ENCODE measurements around the gene MACROD2. TPM values are rescaled to one million over a fixed set of nuclear protein-coding genes. Genes with fewer than 3 reads are reported as not detected.
"Not testable (repeated sequence)": the region's sequence is repeated elsewhere in the genome, so short reads cannot be mapped to it uniquely, and the experiment has no call there.

MACROD2 gene
- total RNA-seq, 1 experiment from 2014 or later: 0.12 TPM

DNA sequence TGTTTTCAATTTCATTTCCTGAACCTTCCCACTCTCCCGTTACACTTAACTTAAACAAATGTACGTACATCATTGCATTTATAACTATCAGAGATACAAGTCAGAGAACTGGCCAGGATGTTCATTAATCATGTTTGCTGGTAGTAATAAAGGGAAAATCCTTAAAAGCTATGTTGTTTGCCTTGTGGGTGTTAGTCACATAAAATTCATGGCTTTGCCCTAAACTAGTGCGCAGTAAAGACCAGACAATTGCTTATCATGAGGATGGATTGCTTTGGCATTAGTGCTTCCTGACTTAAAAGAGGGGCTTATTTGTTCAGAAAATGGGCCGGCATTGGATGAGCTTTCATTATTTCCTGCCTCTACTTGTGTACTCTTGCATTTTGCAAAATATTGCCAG lies 1379.4 kb downstream of the MACROD2 start:
- Histone ChIP-seq H3K4me1 (peaks cover 16% of the 10 kb centered on the region), H3K4me3 (no peak overlapping the region)

DNA sequence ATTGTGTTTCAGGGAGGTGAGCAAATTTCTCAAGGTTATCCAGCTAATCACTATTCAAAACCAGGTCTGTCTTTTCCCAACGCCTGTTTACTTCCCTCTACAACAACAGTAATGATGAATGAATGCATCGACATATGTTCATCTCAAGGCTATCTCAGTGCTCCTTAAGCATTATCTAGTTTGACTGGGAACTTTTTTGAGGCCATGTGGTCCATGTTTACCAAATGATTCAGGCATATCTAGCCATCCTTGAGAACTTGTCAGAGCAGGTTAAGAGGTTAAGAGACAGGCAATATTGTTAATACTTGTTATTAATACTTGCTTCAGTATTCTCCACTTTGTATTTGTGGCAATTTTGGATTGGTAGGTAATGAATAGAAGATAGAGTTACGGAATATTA lies 1380.5 kb downstream of the MACROD2 start:
- Histone ChIP-seq H3K4me3 (no peak overlapping the region), H3K9me3 (replicated peaks) (no peaks in the 10 kb centered on the region), H3K27me3 (no peaks in the 10 kb centered on the region), H3K4me1 (peaks cover 24% of the 10 kb centered on the region), H3K27ac (no peak overlapping the region), H3K36me3 (no peaks in the 10 kb centered on the region)
- DNase-seq: no peak

More for the DNA sequence above, 1379.4 kb downstream of the MACROD2 start:
- Histone ChIP-seq H3K9me3 (replicated peaks) (no peaks in the 10 kb centered on the region), H3K27me3 (no peaks in the 10 kb centered on the region), H3K36me3 (no peaks in the 10 kb centered on the region), H3K27ac (no peak overlapping the region)
- no peak for DNase-seq

DNA sequence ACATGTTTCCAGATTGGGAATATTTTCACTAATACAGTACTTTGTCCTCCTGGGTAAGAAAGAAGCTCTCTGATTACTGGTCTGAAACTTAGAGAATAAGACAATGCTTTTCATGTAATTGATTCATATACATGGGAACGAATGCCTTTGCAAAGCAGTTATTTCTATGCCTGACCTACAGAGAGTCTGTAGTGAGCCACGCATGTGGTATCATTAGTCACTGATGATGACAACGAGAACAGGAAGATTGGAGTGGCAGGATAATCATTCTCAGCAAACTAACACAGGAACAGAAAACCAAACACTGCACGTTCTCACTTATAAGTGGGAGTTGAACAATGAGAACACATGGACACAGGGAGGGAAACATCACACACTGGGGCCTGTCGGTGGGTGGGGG lies 1382.3 kb downstream of the MACROD2 start:
- DNase-seq; H3K9me3 ChIP-seq (replicated peaks); H3K27me3 ChIP-seq; H3K36me3 ChIP-seq; H3K4me3 ChIP-seq; H3K27ac ChIP-seq: not testable (repeated sequence)
- H3K4me1 ChIP-seq: peaks cover 24% of the 10 kb centered on the region

DNA sequence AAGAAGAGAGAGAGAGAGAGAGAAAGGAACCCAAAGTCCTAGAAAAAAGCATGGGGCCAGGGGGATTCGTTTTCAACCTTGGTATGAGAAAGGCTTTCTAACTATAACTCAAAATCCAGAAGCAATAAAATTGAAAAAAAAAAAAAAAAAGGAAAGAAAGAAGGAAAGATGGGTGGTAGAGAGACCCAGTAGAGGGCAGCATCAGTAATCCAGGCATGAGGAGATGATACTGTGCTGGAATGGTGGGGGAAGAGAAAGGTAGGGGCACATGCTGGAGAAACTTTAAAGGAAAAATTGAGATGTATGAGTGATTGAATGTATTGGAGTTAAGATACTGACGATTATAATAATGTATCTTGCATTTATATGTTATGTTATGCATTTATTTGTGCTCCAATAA lies 1382.8 kb downstream of the MACROD2 start:
- peaks cover 24% of the 10 kb centered on the region for H3K4me1 ChIP-seq
- no peaks in the 10 kb centered on the region for H3K27me3 ChIP-seq
- H3K36me3 ChIP-seq: no peaks in the 10 kb centered on the region
- no peaks in the 10 kb centered on the region for H3K9me3 ChIP-seq (replicated peaks)
- no peak for DNase-seq
- no peak overlapping the region for H3K4me3 ChIP-seq
- no peak overlapping the region for H3K27ac ChIP-seq

DNA sequence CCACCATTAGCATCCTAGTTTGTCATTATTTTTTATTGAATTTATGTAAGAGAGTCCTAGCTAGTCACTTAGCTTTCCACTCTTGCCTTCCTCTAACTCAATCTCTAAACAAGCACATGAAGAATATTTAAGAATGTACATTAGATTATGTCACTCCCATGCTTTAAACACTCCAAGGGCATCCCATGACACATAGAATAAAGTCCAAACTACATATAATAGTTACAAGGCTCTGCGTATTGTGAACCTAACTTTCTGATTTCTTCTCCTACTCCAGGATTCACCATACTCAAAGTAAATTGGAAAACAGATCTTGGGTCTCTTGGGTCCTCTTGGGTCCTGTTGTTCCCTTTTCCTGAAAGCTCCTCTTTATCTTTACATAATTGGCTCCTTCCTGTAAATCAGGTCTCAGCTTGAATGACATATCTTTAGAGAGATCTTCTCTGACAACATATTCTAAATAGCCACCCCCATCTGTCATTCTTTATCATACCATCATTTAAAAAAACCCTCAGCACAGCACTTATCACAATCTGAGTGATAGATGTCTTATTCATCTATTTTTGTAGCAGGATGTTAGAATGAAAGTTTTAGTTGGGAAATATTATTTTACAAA lies 1384.5 kb downstream of the MACROD2 start:
- DNase-seq: peak in 1 of 2 experiments; percentile 28
- H3K4me3 ChIP-seq: no peak overlapping the region
- no peaks in the 10 kb centered on the region for H3K27me3 ChIP-seq
- no peaks in the 10 kb centered on the region for H3K9me3 ChIP-seq (replicated peaks)
- peaks cover 30% of the 10 kb centered on the region for H3K4me1 ChIP-seq
- peak overlapping the region; percentile 61 for H3K27ac ChIP-seq
- no peaks in the 10 kb centered on the region for H3K36me3 ChIP-seq

DNA sequence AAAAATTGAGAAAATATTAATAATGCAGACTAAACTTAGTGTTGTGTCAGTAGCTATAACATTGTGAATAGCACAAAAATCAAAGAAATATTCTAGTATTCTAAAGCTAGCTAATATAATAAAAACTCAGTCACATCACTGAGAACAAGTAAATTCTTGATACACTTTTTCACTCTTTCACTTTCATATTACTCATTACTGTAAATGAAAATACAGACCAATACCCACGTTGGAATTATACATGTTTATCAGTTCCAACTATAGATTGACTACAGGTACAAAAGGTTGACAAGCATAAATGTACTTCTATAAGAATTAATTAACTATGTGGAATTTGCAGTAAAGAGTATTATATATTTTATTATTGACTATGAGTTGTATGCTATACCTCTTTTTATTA lies 1385.5 kb downstream of the MACROD2 start:
- Histone ChIP-seq H3K36me3 (no peaks in the 10 kb centered on the region), H3K9me3 (replicated peaks) (no peaks in the 10 kb centered on the region), H3K27ac (no peak overlapping the region), H3K27me3 (no peaks in the 10 kb centered on the region), H3K4me1 (peaks cover 40% of the 10 kb centered on the region), H3K4me3 (no peak overlapping the region)
- DNase-seq: no peak

DNA sequence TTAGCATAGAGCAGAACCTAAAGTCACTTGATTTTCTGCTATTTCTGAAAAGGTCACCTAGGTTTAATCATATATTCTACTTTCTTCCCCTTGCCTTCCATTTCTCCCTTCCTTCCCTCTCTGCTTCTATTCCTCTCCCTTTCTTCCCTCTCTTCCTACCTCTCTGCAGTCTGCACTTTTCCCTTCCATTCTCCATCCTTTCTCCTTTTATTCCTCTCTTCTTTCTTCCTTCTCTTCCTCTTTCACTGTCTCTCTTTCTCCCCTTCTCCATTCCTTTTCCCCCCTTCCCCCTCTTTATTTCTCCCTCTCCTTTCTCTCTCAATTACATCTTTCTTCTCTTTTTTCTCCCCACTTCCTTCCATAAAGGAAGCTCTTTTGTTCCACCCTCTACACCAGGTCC lies 1391.9 kb downstream of the MACROD2 start:
- H3K4me3 ChIP-seq: no peak overlapping the region
- no peak overlapping the region for H3K27ac ChIP-seq
- no peaks in the 10 kb centered on the region for H3K36me3 ChIP-seq
- peaks cover 27% of the 10 kb centered on the region for H3K4me1 ChIP-seq
- no peaks in the 10 kb centered on the region for H3K27me3 ChIP-seq
- no peak for DNase-seq
- no peaks in the 10 kb centered on the region for H3K9me3 ChIP-seq (replicated peaks)

DNA sequence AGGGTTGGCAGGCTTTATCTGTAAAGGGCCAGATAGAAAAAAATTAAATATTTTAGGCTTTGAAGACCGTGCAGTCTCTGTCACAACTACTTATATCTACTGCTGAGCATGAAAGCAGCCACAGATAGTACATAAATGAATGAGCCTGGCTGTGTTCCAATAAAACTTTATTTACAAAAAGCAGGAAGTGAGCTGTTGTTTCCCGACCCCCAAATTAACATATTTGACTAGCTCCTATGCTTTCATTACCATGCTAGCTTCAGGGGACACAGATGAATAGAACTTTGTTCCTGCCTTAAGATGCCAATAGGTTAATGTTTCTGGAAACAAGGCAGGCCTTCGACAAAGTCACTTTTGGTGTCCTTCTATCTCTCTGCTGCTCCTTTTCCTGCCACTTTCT lies 1400.1 kb downstream of the MACROD2 start:
- no peaks in the 10 kb centered on the region for H3K27me3 ChIP-seq
- H3K9me3 ChIP-seq (replicated peaks): no peaks in the 10 kb centered on the region
- H3K4me1 ChIP-seq: peaks cover 17% of the 10 kb centered on the region
- no peak for DNase-seq
- H3K27ac ChIP-seq: no peak overlapping the region
- H3K36me3 ChIP-seq: no peaks in the 10 kb centered on the region
- H3K4me3 ChIP-seq: no peak overlapping the region

DNA sequence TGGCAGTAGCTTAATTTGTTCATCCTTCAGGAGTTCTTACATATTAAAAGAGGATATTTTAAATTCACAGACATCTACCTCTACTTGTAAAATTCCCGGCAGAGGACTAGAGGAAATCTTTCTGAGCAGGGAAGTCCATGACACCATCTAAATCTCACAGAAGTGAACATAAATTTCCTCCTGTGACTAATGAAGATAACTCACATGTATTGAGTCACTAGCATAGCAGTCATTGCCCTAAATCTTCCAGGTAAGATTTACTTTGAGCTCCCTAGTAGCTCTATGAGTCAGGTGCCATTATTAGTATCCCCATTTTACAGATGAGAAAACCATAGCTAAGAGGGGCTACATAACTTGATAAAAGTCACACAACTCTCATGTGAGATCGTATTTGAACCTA lies 1400.7 kb downstream of the MACROD2 start:
- DNase-seq: no peak
- no peaks in the 10 kb centered on the region for H3K27me3 ChIP-seq
- H3K4me3 ChIP-seq: no peak overlapping the region
- H3K4me1 ChIP-seq: peaks cover 17% of the 10 kb centered on the region
- H3K9me3 ChIP-seq (replicated peaks): no peaks in the 10 kb centered on the region
- no peak overlapping the region for H3K27ac ChIP-seq
- H3K36me3 ChIP-seq: no peaks in the 10 kb centered on the region

DNA sequence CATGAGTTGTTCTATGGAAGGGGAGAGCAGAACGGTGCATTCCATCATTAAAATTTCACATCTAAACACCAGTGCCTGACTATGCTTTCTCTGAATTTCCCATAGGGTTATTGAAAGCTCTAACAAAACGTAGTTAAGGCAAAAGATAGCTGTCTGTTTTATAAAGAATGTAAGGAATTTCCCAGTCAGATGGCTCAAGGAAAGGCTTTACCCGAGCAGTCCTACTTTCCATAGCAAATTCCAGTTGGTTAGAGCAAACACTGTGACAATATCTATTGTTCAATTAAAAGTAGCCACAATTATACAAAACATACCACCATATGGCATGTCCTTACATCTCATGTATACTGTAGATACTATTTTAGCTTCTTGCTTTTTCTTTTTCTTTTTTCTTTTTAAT lies 1401.6 kb downstream of the MACROD2 start:
- Histone ChIP-seq H3K27me3 (no peaks in the 10 kb centered on the region), H3K4me3 (no peak overlapping the region), H3K36me3 (no peaks in the 10 kb centered on the region), H3K9me3 (replicated peaks) (no peaks in the 10 kb centered on the region), H3K4me1 (peaks cover 17% of the 10 kb centered on the region), H3K27ac (no peak overlapping the region)
- no peak for DNase-seq

DNA sequence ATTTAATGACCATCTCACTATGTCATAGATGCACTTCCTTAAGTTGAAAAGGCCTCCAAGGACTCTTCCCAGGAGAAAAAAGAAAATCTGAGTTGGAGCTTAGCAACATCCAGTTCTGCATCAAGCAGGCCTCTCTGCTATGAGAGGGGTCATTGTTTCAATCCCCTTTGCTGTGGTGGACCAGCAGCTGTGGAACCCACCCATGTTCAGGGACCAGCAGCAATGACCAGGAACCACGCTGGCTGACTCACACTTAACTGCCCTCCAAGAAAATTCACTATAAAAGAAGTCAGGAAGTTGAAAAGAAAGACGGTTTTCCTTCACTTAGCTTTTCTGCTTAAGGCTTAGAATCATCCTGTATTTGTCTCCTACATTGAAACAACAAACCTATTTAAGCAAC lies 1404.5 kb downstream of the MACROD2 start:
- H3K36me3 ChIP-seq: no peaks in the 10 kb centered on the region
- H3K4me3 ChIP-seq: no peak overlapping the region
- H3K27me3 ChIP-seq: no peaks in the 10 kb centered on the region
- peak; percentile 52 to 74 for DNase-seq
- no peaks in the 10 kb centered on the region for H3K9me3 ChIP-seq (replicated peaks)
- peaks cover 17% of the 10 kb centered on the region for H3K4me1 ChIP-seq
- H3K27ac ChIP-seq: peak overlapping the region; percentile 61

DNA sequence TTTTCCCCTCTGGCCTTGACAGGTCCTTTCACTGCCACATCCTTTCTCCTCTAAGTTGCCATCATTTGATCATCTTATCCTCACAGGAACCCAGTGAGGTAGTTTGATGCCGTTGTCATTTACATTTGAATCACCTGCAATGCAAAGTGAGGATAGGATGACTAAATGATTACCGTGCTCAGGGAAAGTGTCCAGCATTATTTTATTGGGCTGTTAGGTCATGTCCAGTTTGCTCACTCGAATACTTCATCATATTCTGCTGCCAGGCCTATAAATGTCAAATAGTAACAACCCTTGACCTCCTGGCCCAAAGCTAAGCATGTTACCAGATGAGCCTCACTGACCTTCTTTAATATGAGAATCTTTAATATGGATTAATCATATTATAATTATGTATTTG lies 1410.8 kb downstream of the MACROD2 start:
- H3K9me3 ChIP-seq (replicated peaks): no peaks in the 10 kb centered on the region
- H3K27ac ChIP-seq: no peak overlapping the region
- H3K36me3 ChIP-seq: no peaks in the 10 kb centered on the region
- no peaks in the 10 kb centered on the region for H3K27me3 ChIP-seq
- no peak for DNase-seq
- H3K4me1 ChIP-seq: no peaks in the 10 kb centered on the region
- H3K4me3 ChIP-seq: no peak overlapping the region

DNA sequence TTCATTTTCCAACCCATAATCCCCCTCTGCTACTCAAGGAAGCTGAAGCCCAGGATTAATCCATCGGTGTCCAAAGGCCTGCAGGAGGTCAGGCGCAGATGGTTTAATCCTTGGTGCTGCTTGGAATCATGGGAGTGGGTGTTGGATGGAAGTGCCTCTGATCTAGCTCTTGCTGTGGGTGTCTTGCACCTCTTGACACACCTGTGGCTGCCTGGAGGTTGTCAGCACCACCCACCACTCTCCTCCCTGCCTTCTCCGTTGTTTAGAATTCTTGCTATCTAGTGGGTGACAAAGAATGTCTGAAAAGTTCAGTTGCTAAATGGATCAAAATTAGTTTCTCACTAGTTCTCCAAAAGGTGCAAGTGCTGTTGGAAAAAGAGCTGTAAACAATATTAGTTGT lies 1416.5 kb downstream of the MACROD2 start:
- no peak overlapping the region for H3K27ac ChIP-seq
- no peak overlapping the region for H3K4me3 ChIP-seq
- no peaks in the 10 kb centered on the region for H3K27me3 ChIP-seq
- H3K36me3 ChIP-seq: no peaks in the 10 kb centered on the region
- H3K4me1 ChIP-seq: no peaks in the 10 kb centered on the region
- DNase-seq: no peak
- H3K9me3 ChIP-seq (replicated peaks): no peaks in the 10 kb centered on the region

DNA sequence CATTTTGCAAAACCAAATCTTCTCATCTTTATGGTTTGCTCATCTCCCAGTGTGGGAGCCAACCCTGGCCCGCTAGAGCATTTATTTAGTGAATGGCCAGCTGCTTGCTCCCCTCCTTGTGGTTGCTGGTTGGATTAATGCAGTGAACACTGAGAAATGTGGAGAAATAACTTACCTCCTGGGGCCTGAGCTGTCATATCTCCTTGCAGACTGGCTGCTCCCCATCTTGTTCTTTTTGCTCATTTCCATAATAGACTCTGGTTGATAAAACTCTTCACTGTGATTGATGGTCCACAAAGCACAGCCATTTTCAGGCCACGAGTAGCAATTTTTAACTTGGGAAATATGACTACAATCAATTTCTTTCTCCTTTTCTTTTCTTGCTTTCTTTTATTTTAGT lies 1420.6 kb downstream of the MACROD2 start:
- no peak overlapping the region for H3K4me3 ChIP-seq
- H3K9me3 ChIP-seq (replicated peaks): no peaks in the 10 kb centered on the region
- H3K4me1 ChIP-seq: no peaks in the 10 kb centered on the region
- no peaks in the 10 kb centered on the region for H3K27me3 ChIP-seq
- peak in 1 of 2 experiments; percentile 16 for DNase-seq
- no peaks in the 10 kb centered on the region for H3K36me3 ChIP-seq
- no peak overlapping the region for H3K27ac ChIP-seq

DNA sequence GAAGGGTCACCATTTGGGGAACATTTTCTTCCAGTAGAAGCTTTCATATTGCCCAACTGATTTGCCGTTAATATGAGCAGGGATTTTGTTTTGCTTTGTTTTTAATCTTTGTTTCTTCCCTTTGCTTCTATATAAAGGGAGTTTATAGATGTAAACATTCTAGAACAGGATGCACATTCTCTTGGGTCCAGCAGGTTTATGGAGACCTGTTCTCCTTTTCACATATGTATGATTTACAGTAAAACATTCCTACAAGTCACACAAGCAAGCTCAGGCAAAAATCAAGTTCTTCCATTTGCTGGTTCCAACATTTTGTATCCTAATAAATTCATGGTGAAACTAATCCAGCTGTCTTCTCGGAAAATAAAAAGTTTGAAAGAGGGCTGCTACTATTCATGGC lies 1424.5 kb downstream of the MACROD2 start:
- Histone ChIP-seq H3K4me3 (no peak overlapping the region), H3K4me1 (no peaks in the 10 kb centered on the region), H3K9me3 (replicated peaks) (no peaks in the 10 kb centered on the region), H3K27me3 (no peaks in the 10 kb centered on the region), H3K36me3 (no peaks in the 10 kb centered on the region), H3K27ac (no peak overlapping the region)
- no peak for DNase-seq

DNA sequence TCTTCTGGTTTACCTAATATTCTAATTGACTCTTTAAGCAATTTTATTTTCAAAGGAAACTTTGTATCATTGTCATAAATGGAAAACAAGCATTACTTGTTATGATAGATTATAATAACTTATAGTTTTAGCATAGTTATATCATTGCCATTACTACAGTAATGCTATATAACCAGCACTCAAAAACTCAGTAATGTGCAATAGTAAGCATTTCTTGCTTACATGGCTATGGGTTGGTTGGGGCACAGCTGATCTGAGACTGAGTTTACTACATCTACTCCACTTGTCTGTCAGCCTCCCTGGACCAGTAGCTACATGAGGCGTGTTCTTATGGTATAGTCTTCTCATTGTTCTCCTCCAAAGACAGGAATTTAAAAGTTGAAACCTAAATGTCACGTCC lies 1427.7 kb downstream of the MACROD2 start:
- Histone ChIP-seq H3K27me3 (no peaks in the 10 kb centered on the region), H3K27ac (no peak overlapping the region), H3K9me3 (replicated peaks) (no peaks in the 10 kb centered on the region), H3K4me1 (no peaks in the 10 kb centered on the region), H3K36me3 (no peaks in the 10 kb centered on the region), H3K4me3 (no peak overlapping the region)
- no peak for DNase-seq
